ENCODE data around the gene SEZ6.
A peak's percentile ranks its signal among the peaks of the same experiment; 100 is the strongest.

The SEZ6 gene

DNA sequence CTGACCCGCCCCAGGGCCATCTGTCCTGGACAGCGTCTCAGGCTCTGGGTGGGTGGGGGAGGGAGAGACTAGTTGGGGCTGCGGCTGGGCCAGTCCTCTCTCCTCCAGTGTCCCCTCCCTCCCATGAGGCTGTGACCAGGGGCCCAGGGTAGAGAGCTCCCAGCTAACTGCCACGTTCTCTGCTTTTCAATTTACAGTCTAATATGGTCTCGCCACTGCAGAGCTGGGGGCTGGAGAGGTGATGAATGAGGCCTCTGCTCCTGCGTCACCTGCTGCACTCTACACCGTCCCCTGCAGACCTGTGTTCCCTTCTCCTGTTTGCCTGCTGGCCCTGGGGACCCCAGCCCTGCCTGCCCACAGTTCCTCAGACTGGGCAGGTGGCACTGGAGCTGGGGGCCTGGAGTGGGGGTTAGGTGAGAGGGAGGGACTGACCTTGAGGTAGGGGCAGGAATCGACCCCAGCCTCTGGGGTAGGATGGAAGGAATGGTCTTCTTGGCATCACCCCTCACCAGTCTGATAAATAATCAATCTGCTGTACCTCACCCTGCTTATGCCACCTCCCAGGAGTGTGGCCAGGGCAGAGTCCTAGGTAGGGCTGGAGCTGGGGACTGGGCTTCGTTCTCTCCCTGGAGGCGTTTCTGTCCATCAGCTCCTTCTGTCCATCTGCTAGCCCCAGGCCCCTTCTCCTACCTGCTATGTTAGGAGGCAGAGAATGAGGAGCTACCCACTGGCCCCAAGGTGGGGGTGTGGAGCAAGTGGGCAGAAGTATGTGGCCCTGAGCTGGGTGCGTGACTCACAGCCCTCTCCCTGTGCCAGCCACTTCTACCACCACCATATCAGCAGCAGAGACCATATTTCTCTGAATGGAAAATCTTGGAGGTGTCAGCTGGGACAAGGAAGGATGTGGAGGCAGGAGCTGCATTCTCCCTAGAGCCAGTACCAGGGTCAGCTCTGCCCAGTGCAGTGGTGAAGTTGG, 12.9 kb downstream of the SEZ6 start:
- H3K9me3 ChIP-seq (ENCODE audit: control insufficient read depth in 2 of 2, low read length in 2 of 2) = no peaks in the 10 kb centered on the region
- H3K4me3 ChIP-seq (ENCODE audit: low read length in 2 of 2) = no peak overlapping the region
- no peaks in the 10 kb centered on the region for H3K36me3 ChIP-seq (ENCODE audit: control insufficient read depth in 2 of 2, insufficient read depth in 2 of 2, low read length in 2 of 2)
- no peaks in the 10 kb centered on the region for H3K4me1 ChIP-seq (ENCODE audit: control insufficient read depth in 2 of 2, insufficient read depth in 2 of 2, low read length in 2 of 2)
- H3K9ac ChIP-seq (ENCODE audit: low read depth in 1 of 2, low read length in 2 of 2) = no peak overlapping the region
- H3K27me3 ChIP-seq (ENCODE audit: control insufficient read depth in 2 of 2, insufficient read depth in 2 of 2, low read length in 2 of 2) = peaks cover 0 to 2% of the 10 kb centered on the region in 2 donors
- no peak overlapping the region for H3K27ac ChIP-seq (ENCODE audit: low read depth in 2 of 2, low read length in 2 of 2)

GRCh38 chr17:28992185-28992584, 13.6 kb downstream of the SEZ6 start:
- Histone ChIP-seq H3K27me3 (ENCODE audit: control insufficient read depth in 2 of 2, insufficient read depth in 2 of 2, low read length in 2 of 2) (peaks cover 0 to 2% of the 10 kb centered on the region in 2 donors), H3K9ac (ENCODE audit: low read depth in 1 of 2, low read length in 2 of 2) (no peak overlapping the region), H3K4me1 (ENCODE audit: control insufficient read depth in 2 of 2, insufficient read depth in 2 of 2, low read length in 2 of 2) (no peaks in the 10 kb centered on the region), H3K27ac (ENCODE audit: low read depth in 2 of 2, low read length in 2 of 2) (no peak overlapping the region), H3K36me3 (ENCODE audit: control insufficient read depth in 2 of 2, insufficient read depth in 2 of 2, low read length in 2 of 2) (no peaks in the 10 kb centered on the region), H3K9me3 (ENCODE audit: control insufficient read depth in 2 of 2, low read length in 2 of 2) (no peaks in the 10 kb centered on the region), H3K4me3 (ENCODE audit: low read length in 2 of 2) (no peak overlapping the region)

DNA sequence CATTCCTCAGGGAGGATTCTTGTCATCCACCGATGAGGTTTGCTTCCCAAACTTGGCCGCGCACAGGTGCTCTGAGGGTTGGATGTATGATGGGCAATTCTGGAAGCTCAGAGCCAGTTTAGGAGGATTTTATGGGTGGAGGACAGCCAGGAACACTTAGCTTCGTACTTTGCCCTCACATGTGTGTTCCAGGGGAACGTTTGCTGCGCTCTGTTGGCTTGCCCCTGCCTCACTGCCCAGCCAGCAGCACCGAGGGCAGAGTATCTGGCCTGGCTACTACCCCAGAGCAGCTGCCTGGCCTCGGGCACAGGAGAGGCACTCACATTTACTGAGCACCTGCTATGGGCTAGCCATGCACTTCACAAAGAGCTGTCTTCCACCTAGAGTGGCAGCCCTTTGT, 14.1 kb downstream of the SEZ6 start:
- no peak overlapping the region for H3K27ac ChIP-seq (ENCODE audit: low read depth in 2 of 2, low read length in 2 of 2)
- no peak overlapping the region for H3K4me3 ChIP-seq (ENCODE audit: low read length in 2 of 2)
- H3K36me3 ChIP-seq (ENCODE audit: control insufficient read depth in 2 of 2, insufficient read depth in 2 of 2, low read length in 2 of 2) = no peaks in the 10 kb centered on the region
- no peaks in the 10 kb centered on the region for H3K4me1 ChIP-seq (ENCODE audit: control insufficient read depth in 2 of 2, insufficient read depth in 2 of 2, low read length in 2 of 2)
- peaks cover under 1% of the 10 kb centered on the region in 2 donors for H3K27me3 ChIP-seq (ENCODE audit: control insufficient read depth in 2 of 2, insufficient read depth in 2 of 2, low read length in 2 of 2)
- no peaks in the 10 kb centered on the region for H3K9me3 ChIP-seq (ENCODE audit: control insufficient read depth in 2 of 2, low read length in 2 of 2)
- H3K9ac ChIP-seq (ENCODE audit: low read depth in 1 of 2, low read length in 2 of 2) = no peak overlapping the region

GRCh38 chr17:28989028-28989427, 16.8 kb downstream of the SEZ6 start:
- no peaks in the 10 kb centered on the region for H3K9me3 ChIP-seq (ENCODE audit: control insufficient read depth in 2 of 2, low read length in 2 of 2)
- no peak overlapping the region for H3K4me3 ChIP-seq (ENCODE audit: low read length in 2 of 2)
- H3K27me3 ChIP-seq (ENCODE audit: control insufficient read depth in 2 of 2, insufficient read depth in 2 of 2, low read length in 2 of 2) = peaks cover 3 to 4% of the 10 kb centered on the region in 2 donors
- H3K4me1 ChIP-seq (ENCODE audit: control insufficient read depth in 2 of 2, insufficient read depth in 2 of 2, low read length in 2 of 2) = no peaks in the 10 kb centered on the region
- H3K9ac ChIP-seq (ENCODE audit: low read depth in 1 of 2, low read length in 2 of 2) = no peak overlapping the region
- H3K27ac ChIP-seq (ENCODE audit: low read depth in 2 of 2, low read length in 2 of 2) = no peak overlapping the region
- H3K36me3 ChIP-seq (ENCODE audit: control insufficient read depth in 2 of 2, insufficient read depth in 2 of 2, low read length in 2 of 2) = no peaks in the 10 kb centered on the region

DNA sequence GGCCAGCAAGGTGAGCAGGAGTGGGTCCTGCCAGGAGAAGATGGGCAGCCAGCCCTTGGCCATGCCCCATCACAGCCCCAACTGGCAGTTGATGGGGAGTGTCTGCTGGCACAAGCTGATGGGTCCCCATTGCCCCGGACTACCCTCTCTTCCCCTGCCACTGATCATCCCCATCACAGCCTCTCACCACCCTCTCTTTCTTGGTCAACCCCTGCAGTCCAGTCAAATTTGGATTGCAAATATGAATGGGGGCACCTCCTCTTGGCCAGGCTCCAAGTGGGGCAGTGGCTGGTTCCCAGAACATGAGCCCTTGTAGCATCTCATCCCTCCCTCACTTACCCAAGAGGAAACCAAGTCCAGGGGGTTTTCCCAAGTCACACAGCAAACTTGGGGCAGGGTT, 17.4 kb downstream of the SEZ6 start:
- H3K36me3 ChIP-seq (ENCODE audit: control insufficient read depth in 2 of 2, insufficient read depth in 2 of 2, low read length in 2 of 2) = no peaks in the 10 kb centered on the region
- no peak overlapping the region for H3K4me3 ChIP-seq (ENCODE audit: low read length in 2 of 2)
- no peak overlapping the region for H3K9ac ChIP-seq (ENCODE audit: low read depth in 1 of 2, low read length in 2 of 2)
- no peak overlapping the region for H3K27ac ChIP-seq (ENCODE audit: low read depth in 2 of 2, low read length in 2 of 2)
- peaks cover 3 to 4% of the 10 kb centered on the region in 2 donors for H3K27me3 ChIP-seq (ENCODE audit: control insufficient read depth in 2 of 2, insufficient read depth in 2 of 2, low read length in 2 of 2)
- H3K9me3 ChIP-seq (ENCODE audit: control insufficient read depth in 2 of 2, low read length in 2 of 2) = no peaks in the 10 kb centered on the region
- H3K4me1 ChIP-seq (ENCODE audit: control insufficient read depth in 2 of 2, insufficient read depth in 2 of 2, low read length in 2 of 2) = no peaks in the 10 kb centered on the region

DNA sequence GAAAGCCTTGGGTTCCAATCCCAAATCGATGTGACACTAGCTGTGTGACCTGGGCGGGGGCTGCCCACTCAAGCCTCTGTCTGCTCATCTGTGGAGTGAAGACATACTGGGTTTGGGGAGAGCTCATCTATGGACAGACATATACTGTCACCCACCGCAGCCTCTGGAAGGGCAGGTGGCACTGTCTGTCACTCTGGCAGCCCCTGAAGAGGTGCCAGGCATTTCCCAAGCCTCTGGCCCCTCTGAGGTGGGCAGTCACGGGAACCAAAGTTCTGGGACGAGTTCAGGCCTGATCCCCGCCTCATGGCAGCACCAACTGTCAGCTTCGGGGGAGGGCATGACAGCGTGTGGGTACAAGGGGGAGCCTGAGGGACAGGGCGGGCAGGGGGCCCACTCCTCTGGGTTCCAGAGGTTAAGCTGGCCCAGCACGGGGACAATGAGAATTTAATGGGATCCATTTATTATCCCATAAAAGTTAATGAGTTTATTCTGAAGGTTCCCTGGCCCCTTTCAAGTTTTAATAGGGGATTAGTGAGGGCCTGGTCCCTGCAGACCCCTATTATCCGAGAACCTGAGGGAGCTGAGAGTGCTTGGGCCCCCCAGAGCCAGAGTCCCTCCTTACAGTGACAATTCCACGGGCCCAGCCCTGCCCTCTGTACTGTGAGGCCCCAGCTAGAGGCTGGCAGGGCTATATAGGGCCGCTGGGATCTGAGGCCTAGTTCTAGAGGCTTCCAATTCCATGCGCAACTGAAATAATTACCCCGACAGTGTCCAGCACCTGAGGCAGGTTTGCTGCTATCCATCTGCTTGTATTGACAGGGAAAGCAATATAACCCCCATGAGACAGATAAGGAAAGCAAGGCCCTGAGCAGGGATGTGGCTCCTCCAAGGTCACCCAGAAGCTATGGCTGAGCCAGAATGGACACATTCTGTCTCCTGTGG, 18.8 kb downstream of the SEZ6 start:
- no peak overlapping the region for H3K27ac ChIP-seq (ENCODE audit: low read depth in 2 of 2, low read length in 2 of 2)

DNA sequence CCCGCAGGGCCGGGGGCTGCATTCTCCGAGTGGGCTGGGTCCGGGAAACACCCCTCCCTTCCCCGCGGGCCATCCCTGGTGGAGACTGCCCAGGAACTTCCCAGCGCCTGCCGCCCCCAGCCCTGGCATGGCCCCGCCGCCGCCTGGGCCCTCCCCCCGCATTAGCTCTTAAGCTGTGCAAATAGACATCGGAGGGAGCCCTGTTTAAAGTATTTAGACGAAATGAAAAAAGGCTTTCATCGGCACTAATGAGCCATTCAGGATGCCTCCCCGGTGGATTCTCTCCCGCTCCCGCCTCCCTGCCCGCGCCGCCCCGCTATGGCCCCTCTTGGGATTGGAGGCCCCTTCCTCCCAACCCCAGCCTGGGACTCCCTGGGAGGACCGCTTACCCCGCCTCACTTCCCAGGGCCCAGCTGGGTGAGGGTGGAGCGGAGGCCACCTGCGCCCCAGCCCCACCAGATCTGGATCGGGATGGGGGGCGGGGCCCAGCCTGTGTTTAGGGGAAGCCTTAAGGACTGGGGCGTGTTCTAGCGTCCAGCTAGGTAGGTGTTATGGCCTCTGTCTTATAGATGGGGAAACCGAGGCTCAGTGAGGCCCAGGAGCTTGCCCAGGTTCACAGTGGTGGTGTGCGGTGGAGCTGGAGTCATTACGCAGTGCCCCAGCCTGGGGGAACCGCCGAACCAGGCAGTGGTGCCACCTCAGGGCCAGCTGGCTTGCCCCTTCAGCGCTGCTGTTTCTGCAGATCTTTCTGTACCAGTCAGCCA, 19.7 kb downstream of the SEZ6 start:
- H3K27ac ChIP-seq (ENCODE audit: low read depth in 2 of 2, low read length in 2 of 2) = no peak overlapping the region
- H3K4me1 ChIP-seq (ENCODE audit: control insufficient read depth in 2 of 2, insufficient read depth in 2 of 2, low read length in 2 of 2) = peaks cover 3 to 7% of the 10 kb centered on the region in 2 donors
- no peaks in the 10 kb centered on the region for H3K9me3 ChIP-seq (ENCODE audit: control insufficient read depth in 2 of 2, low read length in 2 of 2)
- H3K4me3 ChIP-seq (ENCODE audit: low read length in 2 of 2) = no peak overlapping the region
- H3K27me3 ChIP-seq (ENCODE audit: control insufficient read depth in 2 of 2, insufficient read depth in 2 of 2, low read length in 2 of 2) = peaks cover 3 to 4% of the 10 kb centered on the region in 2 donors
- H3K36me3 ChIP-seq (ENCODE audit: control insufficient read depth in 2 of 2, insufficient read depth in 2 of 2, low read length in 2 of 2) = no peaks in the 10 kb centered on the region
- no peak overlapping the region for H3K9ac ChIP-seq (ENCODE audit: low read depth in 1 of 2, low read length in 2 of 2)

More for the DNA sequence above, 18.8 kb downstream of the SEZ6 start:
- Histone ChIP-seq H3K9ac (ENCODE audit: low read depth in 1 of 2, low read length in 2 of 2) (no peak overlapping the region), H3K27me3 (ENCODE audit: control insufficient read depth in 2 of 2, insufficient read depth in 2 of 2, low read length in 2 of 2) (peaks cover 3 to 4% of the 10 kb centered on the region in 2 donors), H3K9me3 (ENCODE audit: control insufficient read depth in 2 of 2, low read length in 2 of 2) (no peaks in the 10 kb centered on the region), H3K4me1 (ENCODE audit: control insufficient read depth in 2 of 2, insufficient read depth in 2 of 2, low read length in 2 of 2) (peaks cover 3 to 4% of the 10 kb centered on the region in 2 donors), H3K4me3 (ENCODE audit: low read length in 2 of 2) (no peak overlapping the region), H3K36me3 (ENCODE audit: control insufficient read depth in 2 of 2, insufficient read depth in 2 of 2, low read length in 2 of 2) (no peaks in the 10 kb centered on the region)

DNA sequence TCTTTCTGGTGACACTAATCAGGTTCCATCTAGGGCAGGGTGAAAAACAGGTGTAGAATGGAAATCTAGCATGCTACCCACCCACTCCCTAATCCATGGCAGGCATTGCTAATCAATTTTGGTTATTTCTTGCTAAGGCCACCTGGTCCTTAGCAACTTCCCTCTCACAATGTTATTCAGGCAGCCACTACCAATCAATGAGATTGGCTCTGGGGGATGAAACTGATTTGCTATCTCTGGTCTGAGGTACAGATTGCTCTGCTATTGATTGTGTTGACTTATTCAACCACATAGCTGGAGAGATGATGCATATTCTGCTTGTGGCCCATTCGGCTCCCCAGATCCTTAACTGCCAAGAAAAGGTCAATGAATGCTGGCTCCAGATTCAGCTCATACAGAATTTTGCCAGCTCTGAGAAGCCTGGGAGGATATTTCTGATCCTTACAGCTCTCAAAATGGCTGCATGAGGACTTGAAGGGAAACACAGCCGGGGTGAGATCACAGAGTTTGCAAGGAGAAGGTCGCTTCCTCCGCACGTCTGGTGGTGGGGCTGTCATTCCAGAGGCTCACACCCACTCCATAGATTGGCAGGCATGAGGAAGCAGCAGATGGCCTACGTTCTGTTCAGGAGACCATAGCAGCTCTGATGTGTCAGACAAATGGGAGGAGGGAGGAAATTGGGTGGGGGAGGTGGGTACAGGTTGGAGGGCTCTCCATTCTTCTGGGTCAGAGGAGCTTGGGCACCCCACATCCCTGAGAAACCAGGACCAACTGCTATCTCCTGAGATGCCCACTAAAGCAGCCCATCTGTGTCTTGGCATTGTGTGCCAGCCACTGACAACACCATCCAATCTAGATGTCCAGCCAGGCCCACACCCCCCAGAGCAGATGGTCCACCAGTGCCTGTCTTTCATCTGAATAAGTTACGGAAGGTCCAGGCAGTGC, 22.3 kb downstream of the SEZ6 start:
- peaks cover 3 to 4% of the 10 kb centered on the region in 2 donors for H3K27me3 ChIP-seq (ENCODE audit: control insufficient read depth in 2 of 2, insufficient read depth in 2 of 2, low read length in 2 of 2)
- peak overlapping the region in 1 of 2 donors; percentile 62 for H3K27ac ChIP-seq (ENCODE audit: low read depth in 2 of 2, low read length in 2 of 2)
- H3K4me3 ChIP-seq (ENCODE audit: low read length in 2 of 2) = no peak overlapping the region
- H3K4me1 ChIP-seq (ENCODE audit: control insufficient read depth in 2 of 2, insufficient read depth in 2 of 2, low read length in 2 of 2) = peaks cover 3 to 7% of the 10 kb centered on the region in 2 donors
- no peaks in the 10 kb centered on the region for H3K36me3 ChIP-seq (ENCODE audit: control insufficient read depth in 2 of 2, insufficient read depth in 2 of 2, low read length in 2 of 2)
- H3K9me3 ChIP-seq (ENCODE audit: control insufficient read depth in 2 of 2, low read length in 2 of 2) = no peaks in the 10 kb centered on the region
- no peak overlapping the region for H3K9ac ChIP-seq (ENCODE audit: low read depth in 1 of 2, low read length in 2 of 2)

Measured in mucosa of rectum (tissue), 2 donors.